ENCODE data around the gene BSDC1. TPM values are rescaled to one million over a fixed set of nuclear protein-coding genes. Genes with fewer than 3 reads are reported as not detected.
A peak's percentile ranks its signal among the peaks of the same experiment; 100 is the strongest.
"Not testable (repeated sequence)": the region's sequence is repeated elsewhere in the genome, so short reads cannot be mapped to it uniquely, and the experiment has no call there.

BSDC1 gene
- polyA plus RNA-seq (2013) = 41.3 and 43.8 TPM in 2 replicates

- peaks cover 5% of the 10 kb centered on the region for H3K79me2 ChIP-seq (ENCODE audit: control insufficient read depth, insufficient read depth, low read length, poor library complexity)
- H4K91ac ChIP-seq (ENCODE audit: low read depth, low read length) = peak within 1 kb of the TSS; percentile 80
- H3K4me3 ChIP-seq (ENCODE audit: low read depth, low read length) = peak within 1 kb of the TSS; percentile 94
- peak within 1 kb of the TSS; percentile 75 for H3K27ac ChIP-seq (ENCODE audit: low read depth, low read length)
- peaks cover 6% of the 10 kb centered on the region for H3K79me1 ChIP-seq (ENCODE audit: low read length)
- H3K9ac ChIP-seq (ENCODE audit: low read length) = peak within 1 kb of the TSS; percentile 81
- peak within 1 kb of the TSS; percentile 88 for H3K4ac ChIP-seq (ENCODE audit: low read depth, low read length)
- H3K9me3 ChIP-seq (ENCODE audit: insufficient read depth, low read depth, low read length) = peaks cover 3% of the 10 kb centered on the region
- peak within 1 kb of the TSS; percentile 79 for H3K4me2 ChIP-seq (ENCODE audit: low read length)
- peak within 1 kb of the TSS; percentile 95 for H3K18ac ChIP-seq (ENCODE audit: low read length)
- peak within 1 kb of the TSS; percentile 90 for H4K8ac ChIP-seq (ENCODE audit: low read depth, low read length)
- peak within 1 kb of the TSS; percentile 40 for H2BK120ac ChIP-seq (ENCODE audit: insufficient read depth, low read length, poor library complexity)
- H4K12ac ChIP-seq (ENCODE audit: low read depth, low read length) = peak within 1 kb of the TSS; percentile 67
- peak; percentile 98 to 99 for DNase-seq
- WGBS (ENCODE audit: extremely low coverage, insufficient coverage, insufficient read length) = no CpG with 5 or more reads among the region's 48 CpGs
- H3K4me1 ChIP-seq (ENCODE audit: control insufficient read depth in 1 of 2, insufficient read depth in 2 of 2, low read length in 2 of 2) = peaks cover 4 to 5% of the 10 kb centered on the region in 2 experiments
- H3K36me3 ChIP-seq (ENCODE audit: control insufficient read depth in 1 of 2, insufficient read depth in 2 of 2, low read length in 2 of 2) = peaks cover 9 to 17% of the 10 kb centered on the region in 2 experiments
- H2BK5ac ChIP-seq (ENCODE audit: low read depth, low read length, poor library complexity) = peak within 1 kb of the TSS; percentile 71
- H3K27me3 ChIP-seq (ENCODE audit: insufficient read depth, low read length) = no peaks in the 10 kb centered on the region
- H2BK12ac ChIP-seq (ENCODE audit: low read length) = no peak within 1 kb of the TSS
- peak within 1 kb of the TSS; percentile 71 for H2AFZ ChIP-seq (ENCODE audit: insufficient read depth, low read length, poor library complexity)
- H3K14ac ChIP-seq (ENCODE audit: low read length) = peak within 1 kb of the TSS; percentile 87
- H2AK5ac ChIP-seq (ENCODE audit: low read length) = peak within 1 kb of the TSS; percentile 80
- no peak within 1 kb of the TSS for H3K23ac ChIP-seq (ENCODE audit: low read length)
Measured at GRCh38 chr1:32394141-32394889, at the start of gene BSDC1. Gene BSDC1 (minus strand): TSS chr1:32394441. CDS start chr1:32394414, 27 bp downstream.

- H2AK5ac ChIP-seq (ENCODE audit: low read length); H4K12ac ChIP-seq (ENCODE audit: low read depth, low read length); H4K8ac ChIP-seq (ENCODE audit: low read depth, low read length); H2AFZ ChIP-seq (ENCODE audit: insufficient read depth, low read length, poor library complexity); H3K4me1 ChIP-seq (ENCODE audit: control insufficient read depth in 1 of 2, insufficient read depth in 2 of 2, low read length in 2 of 2); H3K14ac ChIP-seq (ENCODE audit: low read length); H3K36me3 ChIP-seq (ENCODE audit: control insufficient read depth in 1 of 2, insufficient read depth in 2 of 2, low read length in 2 of 2); H3K9ac ChIP-seq (ENCODE audit: low read length); H2BK12ac ChIP-seq (ENCODE audit: low read length); H3K27me3 ChIP-seq (ENCODE audit: insufficient read depth, low read length); H3K18ac ChIP-seq (ENCODE audit: low read length); H3K23ac ChIP-seq (ENCODE audit: low read length); H3K79me2 ChIP-seq (ENCODE audit: control insufficient read depth, insufficient read depth, low read length, poor library complexity); H2BK120ac ChIP-seq (ENCODE audit: insufficient read depth, low read length, poor library complexity); H3K27ac ChIP-seq (ENCODE audit: low read depth, low read length); H3K4ac ChIP-seq (ENCODE audit: low read depth, low read length); H2BK5ac ChIP-seq (ENCODE audit: low read depth, low read length, poor library complexity); DNase-seq; H3K4me2 ChIP-seq (ENCODE audit: low read length); H3K4me3 ChIP-seq (ENCODE audit: low read depth, low read length); H4K91ac ChIP-seq (ENCODE audit: low read depth, low read length); H3K9me3 ChIP-seq (ENCODE audit: insufficient read depth, low read depth, low read length); H3K79me1 ChIP-seq (ENCODE audit: low read length): not testable (repeated sequence)
- WGBS (ENCODE audit: extremely low coverage, insufficient coverage, insufficient read length) = no CpG with 5 or more reads among the region's 10 CpGs
Measured at GRCh38 chr1:32441467-32441866, 47.2 kb upstream of the BSDC1 start.

- no CpG with 5 or more reads among the region's 4 CpGs for WGBS (ENCODE audit: extremely low coverage, insufficient coverage, insufficient read length)
- not testable (repeated sequence) for H3K4me3 ChIP-seq (ENCODE audit: low read depth, low read length); H3K18ac ChIP-seq (ENCODE audit: low read length); H3K23ac ChIP-seq (ENCODE audit: low read length); H2BK5ac ChIP-seq (ENCODE audit: low read depth, low read length, poor library complexity); H3K36me3 ChIP-seq (ENCODE audit: control insufficient read depth in 1 of 2, insufficient read depth in 2 of 2, low read length in 2 of 2); H2BK12ac ChIP-seq (ENCODE audit: low read length); H3K79me2 ChIP-seq (ENCODE audit: control insufficient read depth, insufficient read depth, low read length, poor library complexity); H3K79me1 ChIP-seq (ENCODE audit: low read length); H3K4me1 ChIP-seq (ENCODE audit: control insufficient read depth in 1 of 2, insufficient read depth in 2 of 2, low read length in 2 of 2); H3K14ac ChIP-seq (ENCODE audit: low read length); H4K12ac ChIP-seq (ENCODE audit: low read depth, low read length); H3K27me3 ChIP-seq (ENCODE audit: insufficient read depth, low read length); H4K91ac ChIP-seq (ENCODE audit: low read depth, low read length); DNase-seq; H3K9me3 ChIP-seq (ENCODE audit: insufficient read depth, low read depth, low read length); H3K9ac ChIP-seq (ENCODE audit: low read length); H2AFZ ChIP-seq (ENCODE audit: insufficient read depth, low read length, poor library complexity); H3K4ac ChIP-seq (ENCODE audit: low read depth, low read length); H2BK120ac ChIP-seq (ENCODE audit: insufficient read depth, low read length, poor library complexity); H3K4me2 ChIP-seq (ENCODE audit: low read length); H4K8ac ChIP-seq (ENCODE audit: low read depth, low read length); H2AK5ac ChIP-seq (ENCODE audit: low read length)
- H3K27ac ChIP-seq (ENCODE audit: low read depth, low read length) = peak overlapping the region; percentile 19
Measured at GRCh38 chr1:32438777-32439176, 44.5 kb upstream of the BSDC1 start.

- Histone ChIP-seq H3K18ac (ENCODE audit: low read length) (no peak overlapping the region), H3K79me2 (ENCODE audit: control insufficient read depth, insufficient read depth, low read length, poor library complexity) (no peaks in the 10 kb centered on the region), H2AK5ac (ENCODE audit: low read length) (no peak overlapping the region), H3K9me3 (ENCODE audit: insufficient read depth, low read depth, low read length) (peaks cover 4% of the 10 kb centered on the region), H4K8ac (ENCODE audit: low read depth, low read length) (no peak overlapping the region), H2BK12ac (ENCODE audit: low read length) (no peak overlapping the region), H3K9ac (ENCODE audit: low read length) (no peak overlapping the region), H4K91ac (ENCODE audit: low read depth, low read length) (no peak overlapping the region), H3K4me1 (ENCODE audit: control insufficient read depth in 1 of 2, insufficient read depth in 2 of 2, low read length in 2 of 2) (peaks cover 0 to 7% of the 10 kb centered on the region in 2 experiments), H3K79me1 (ENCODE audit: low read length) (no peaks in the 10 kb centered on the region), H2BK120ac (ENCODE audit: insufficient read depth, low read length, poor library complexity) (no peak overlapping the region), H2AFZ (ENCODE audit: insufficient read depth, low read length, poor library complexity) (no peak overlapping the region), H4K12ac (ENCODE audit: low read depth, low read length) (no peak overlapping the region), H3K14ac (ENCODE audit: low read length) (no peak overlapping the region), H3K4ac (ENCODE audit: low read depth, low read length) (no peak overlapping the region), H3K23ac (ENCODE audit: low read length) (no peak overlapping the region), H3K36me3 (ENCODE audit: control insufficient read depth in 1 of 2, insufficient read depth in 2 of 2, low read length in 2 of 2) (no peaks in the 10 kb centered on the region), H2BK5ac (ENCODE audit: low read depth, low read length, poor library complexity) (no peak overlapping the region), H3K27ac (ENCODE audit: low read depth, low read length) (no peak overlapping the region), H3K27me3 (ENCODE audit: insufficient read depth, low read length) (no peaks in the 10 kb centered on the region), H3K4me2 (ENCODE audit: low read length) (no peak overlapping the region), H3K4me3 (ENCODE audit: low read depth, low read length) (no peak overlapping the region)
- peak; percentile 9 to 71 for DNase-seq
- WGBS (ENCODE audit: extremely low coverage, insufficient coverage, insufficient read length) = no CpG with 5 or more reads among the region's 1 CpG
Measured at GRCh38 chr1:32438136-32438535, 43.9 kb upstream of the BSDC1 start.

Data from trophoblast cell (in vitro differentiated cells and primary cell).